Measurements from ENCODE around the gene BICDL2. TPM values are rescaled to one million over a fixed set of nuclear protein-coding genes. Genes with fewer than 3 reads are reported as not detected.

Gene BICDL2
- total RNA-seq, 1 donor from 2014 or later: 0.05 TPM

GRCh38 chr16:2992383-2993081 lies 44.2 kb downstream of the BICDL2 start:
- Histone ChIP-seq H3K27me3 (ENCODE audit: low read depth) (peaks cover 52% of the 10 kb centered on the region), H3K4me1 (no peaks in the 10 kb centered on the region), H3K36me3 (no peaks in the 10 kb centered on the region), H3K9me3 (replicated peaks) (no peaks in the 10 kb centered on the region), H3K27ac (replicated peaks) (no peak overlapping the region), H3K4me3 (no peak overlapping the region)
- no peak for DNase-seq
- TF ChIP-seq CTCF (IDR thresholded peaks at IDR 0.05; ENCODE audit: borderline replicate concordance): no peak
- intact Hi-C loops (cut with micrococcal nuclease): no loop called here

- Histone ChIP-seq H3K4me3 (no peak overlapping the region), H3K27me3 (ENCODE audit: low read depth) (peaks cover 52% of the 10 kb centered on the region), H3K4me1 (no peaks in the 10 kb centered on the region), H3K36me3 (no peaks in the 10 kb centered on the region), H3K9me3 (replicated peaks) (no peaks in the 10 kb centered on the region), H3K27ac (replicated peaks) (no peak overlapping the region)
- no peak for DNase-seq
- no peak for TF ChIP-seq CTCF (IDR thresholded peaks at IDR 0.05; ENCODE audit: borderline replicate concordance)
- intact Hi-C loops (cut with micrococcal nuclease): no loop called here
These were observed 45.0 kb downstream of the BICDL2 start for GRCh38 chr16:2991566-2992261.

- no peak overlapping the region for H3K4me3 ChIP-seq
- H3K9me3 ChIP-seq (replicated peaks): no peaks in the 10 kb centered on the region
- H3K27me3 ChIP-seq (ENCODE audit: low read depth): peaks cover 48% of the 10 kb centered on the region
- TF ChIP-seq CTCF (IDR thresholded peaks at IDR 0.05; ENCODE audit: borderline replicate concordance): no peak
- peaks cover 7% of the 10 kb centered on the region for H3K4me1 ChIP-seq
- DNase-seq: no peak
- H3K27ac ChIP-seq (replicated peaks): no peak overlapping the region
- intact Hi-C loops (cut with micrococcal nuclease): no loop called here
- H3K36me3 ChIP-seq: no peaks in the 10 kb centered on the region
These were observed 45.9 kb downstream of the BICDL2 start for GRCh38 chr16:2990891-2991290.

- intact Hi-C loops (cut with micrococcal nuclease): no loop called here
- H3K4me3 ChIP-seq: no peak overlapping the region
- H3K27ac ChIP-seq (replicated peaks): no peak overlapping the region
- no peak for TF ChIP-seq CTCF (IDR thresholded peaks at IDR 0.05; ENCODE audit: borderline replicate concordance)
- DNase-seq: no peak
- no peaks in the 10 kb centered on the region for H3K9me3 ChIP-seq (replicated peaks)
- no peaks in the 10 kb centered on the region for H3K36me3 ChIP-seq
- H3K27me3 ChIP-seq (ENCODE audit: low read depth): peaks cover 43% of the 10 kb centered on the region
- peaks cover 29% of the 10 kb centered on the region for H3K4me1 ChIP-seq
These were observed 48.1 kb downstream of the BICDL2 start for GRCh38 chr16:2988590-2989099.

GRCh38 chr16:2987833-2988232 lies 48.9 kb downstream of the BICDL2 start:
- TF ChIP-seq CTCF (IDR thresholded peaks at IDR 0.05; ENCODE audit: borderline replicate concordance): no peak
- intact Hi-C loops (cut with micrococcal nuclease): no loop called here
- Histone ChIP-seq H3K4me3 (no peak overlapping the region), H3K27me3 (ENCODE audit: low read depth) (peaks cover 43% of the 10 kb centered on the region), H3K9me3 (replicated peaks) (no peaks in the 10 kb centered on the region), H3K36me3 (no peaks in the 10 kb centered on the region), H3K4me1 (peaks cover 34% of the 10 kb centered on the region), H3K27ac (replicated peaks) (no peak overlapping the region)
- no peak for DNase-seq
